ENCODE data around the gene NEIL1.

The NEIL1 gene

GRCh38 chr15:75357976-75358673 is 11.3 kb downstream of the NEIL1 start:
- no peak for DNase-seq

- DNase-seq, result no peak
These were observed 12.1 kb downstream of the NEIL1 start for GRCh38 chr15:75358771-75359536.

- no peak for DNase-seq
These were observed 12.9 kb downstream of the NEIL1 start for GRCh38 chr15:75359537-75360250.

GRCh38 chr15:75360391-75360790 is 13.6 kb downstream of the NEIL1 start:
- no peak for DNase-seq

- no peak for DNase-seq
These were observed 14.0 kb downstream of the NEIL1 start for GRCh38 chr15:75360856-75361255.

- DNase-seq, result no peak
These were observed 14.6 kb downstream of the NEIL1 start for GRCh38 chr15:75361361-75361988.

GRCh38 chr15:75361989-75362641 is 15.3 kb downstream of the NEIL1 start:
- DNase-seq, result no peak

- no peak for DNase-seq
These were observed 15.9 kb downstream of the NEIL1 start for GRCh38 chr15:75362642-75363249.

- no peak for DNase-seq
These were observed 16.9 kb downstream of the NEIL1 start for GRCh38 chr15:75363786-75364185.

GRCh38 chr15:75364881-75365280 is 18.0 kb downstream of the NEIL1 start:
- DNase-seq, result no peak

GRCh38 chr15:75366163-75366562 is 19.3 kb downstream of the NEIL1 start:
- DNase-seq, result no peak

GRCh38 chr15:75367006-75367405 is 20.2 kb downstream of the NEIL1 start:
- no peak for DNase-seq

- no peak for DNase-seq
These were observed 20.6 kb downstream of the NEIL1 start for GRCh38 chr15:75367406-75367912.

GRCh38 chr15:75367913-75368688 is 21.3 kb downstream of the NEIL1 start, which contains the start of gene MAN2C1:
MAN2C1 (minus strand) TSS chr15:75368607; CDS start chr15:75368583, 24 bp downstream.
- peak; percentile 94 for DNase-seq

GRCh38 chr15:75368689-75369239 is 21.9 kb downstream of the NEIL1 start:
- peak; percentile 33 for DNase-seq

GRCh38 chr15:75369897-75370581 is 23.2 kb downstream of the NEIL1 start:
- no peak for DNase-seq

- no peak for DNase-seq
These were observed 24.6 kb downstream of the NEIL1 start for GRCh38 chr15:75371486-75371885.

- no peak for DNase-seq
These were observed 25.3 kb downstream of the NEIL1 start for GRCh38 chr15:75371901-75372688.

- DNase-seq, result no peak
These were observed 33.9 kb downstream of the NEIL1 start for GRCh38 chr15:75380773-75381172.

All from NCI-H345 (cell line).